Fibroblast of lung (primary cell): ENCODE data around the gene CREB5.

Experiments
- EZH2 ChIP-seq: IDR thresholded peaks from 2 replicates; pipeline ENCODE4 v1.5.1; 2012; ENCODE audit warnings: low read length, control low read depth, mild to moderate bottlenecking; ENCODE audit errors: missing control alignments
- TF ChIP-seq, protein P1 (sequence below), 2 donors: IDR thresholded peaks in 1 of 2; conservative IDR thresholded peaks in 1 of 2; 1 replicate in 1 of 2; 2 replicates in 1 of 2; pipeline ENCODE4 v1.5.1; 2011 to 2012; ENCODE audit warnings: low read length in 2 of 2, control low read depth in 1 of 2, inconsistent platforms in 1 of 2, low read depth in 1 of 2, mild to moderate bottlenecking in 1 of 2

DNA sequence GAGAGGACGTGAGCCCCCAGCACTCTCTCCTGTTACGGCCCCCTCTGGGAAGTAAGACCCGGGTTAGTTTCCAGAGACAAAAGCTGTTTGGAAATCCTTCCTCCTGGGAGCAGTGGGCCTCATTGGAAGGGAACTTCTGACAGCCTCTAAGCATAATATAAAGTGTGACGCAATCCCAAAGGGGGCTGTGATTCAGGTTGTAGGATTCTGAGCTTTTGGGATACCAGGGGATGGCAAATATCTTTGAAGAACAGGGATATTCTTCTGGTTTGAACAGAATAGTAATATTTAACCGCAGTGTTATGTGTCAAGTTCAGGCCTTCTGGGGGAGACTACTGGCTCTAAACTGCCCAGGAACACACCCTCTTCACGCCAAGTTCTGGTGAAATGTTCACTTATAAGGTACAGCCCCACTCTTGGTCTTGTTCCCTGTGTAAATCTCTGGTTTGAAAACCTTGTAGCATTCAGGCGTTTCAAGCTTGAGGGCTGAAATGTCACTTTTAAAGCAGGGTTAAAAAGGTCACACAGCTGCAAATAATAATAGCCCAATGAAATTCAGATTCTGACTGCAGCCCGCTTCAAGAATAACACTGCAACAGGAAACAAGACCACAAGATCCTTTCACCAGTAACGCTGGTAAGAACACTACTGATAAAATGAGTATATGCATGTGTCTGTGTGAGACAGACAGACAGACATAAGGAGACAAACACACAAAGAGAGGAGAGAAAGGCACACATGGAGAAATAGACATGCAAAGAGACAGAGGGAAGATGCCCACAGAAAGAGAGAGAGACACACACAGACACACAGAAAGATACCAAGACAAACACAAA is 69.0 kb downstream of the CREB5 start:
- TF ChIP-seq, protein P1, sequence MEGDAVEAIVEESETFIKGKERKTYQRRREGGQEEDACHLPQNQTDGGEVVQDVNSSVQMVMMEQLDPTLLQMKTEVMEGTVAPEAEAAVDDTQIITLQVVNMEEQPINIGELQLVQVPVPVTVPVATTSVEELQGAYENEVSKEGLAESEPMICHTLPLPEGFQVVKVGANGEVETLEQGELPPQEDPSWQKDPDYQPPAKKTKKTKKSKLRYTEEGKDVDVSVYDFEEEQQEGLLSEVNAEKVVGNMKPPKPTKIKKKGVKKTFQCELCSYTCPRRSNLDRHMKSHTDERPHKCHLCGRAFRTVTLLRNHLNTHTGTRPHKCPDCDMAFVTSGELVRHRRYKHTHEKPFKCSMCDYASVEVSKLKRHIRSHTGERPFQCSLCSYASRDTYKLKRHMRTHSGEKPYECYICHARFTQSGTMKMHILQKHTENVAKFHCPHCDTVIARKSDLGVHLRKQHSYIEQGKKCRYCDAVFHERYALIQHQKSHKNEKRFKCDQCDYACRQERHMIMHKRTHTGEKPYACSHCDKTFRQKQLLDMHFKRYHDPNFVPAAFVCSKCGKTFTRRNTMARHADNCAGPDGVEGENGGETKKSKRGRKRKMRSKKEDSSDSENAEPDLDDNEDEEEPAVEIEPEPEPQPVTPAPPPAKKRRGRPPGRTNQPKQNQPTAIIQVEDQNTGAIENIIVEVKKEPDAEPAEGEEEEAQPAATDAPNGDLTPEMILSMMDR (conservative IDR thresholded peaks at IDR 0.05 in 1 of 2, IDR thresholded peaks at IDR 0.05 in 1 of 2; ENCODE audit: low read depth in 1 of 2, low read length in 2 of 2): no peak
- TF ChIP-seq EZH2: no peak
